WTC11 (cell line): Measurements from ENCODE around the gene HEYL.

Experiments used
- CREM ChIP-seq: sonication (generic); formaldehyde crosslinking; IDR thresholded peaks from 2 replicates; pipeline ENCODE4 v1.8.1; 2022; ENCODE audit warnings: mild to moderate bottlenecking, missing genetic modification reagents, moderate library complexity
- E2F1 ChIP-seq: sonication (generic); formaldehyde crosslinking; IDR thresholded peaks from 2 replicates; pipeline ENCODE4 v1.8.0; 2022; ENCODE audit warnings: mild to moderate bottlenecking, missing genetic modification reagents
- EMX1 ChIP-seq: fragments of 250-450 bp; sonication (Bioruptor Pico); IDR thresholded peaks from 2 replicates; pipeline ENCODE4 v1.8.0; 2021; ENCODE audit warnings: mild to moderate bottlenecking
- GABPB1 ChIP-seq: sonication (generic); formaldehyde crosslinking; IDR thresholded peaks from 2 replicates; pipeline ENCODE4 v1.8.1; 2023; ENCODE audit warnings: mild to moderate bottlenecking, missing genetic modification reagents
- TCF7 ChIP-seq: sonication (generic); formaldehyde crosslinking; IDR thresholded peaks from 2 replicates; pipeline ENCODE4 v1.8.0; 2022; ENCODE audit warnings: mild to moderate bottlenecking, low read depth, missing genetic modification reagents, moderate library complexity
- TEAD4 ChIP-seq: sonication (generic); formaldehyde crosslinking; IDR thresholded peaks from 2 replicates; pipeline ENCODE4 v1.8.0; 2022; ENCODE audit warnings: mild to moderate bottlenecking, missing genetic modification reagents
- TP53 ChIP-seq: sonication (generic); formaldehyde crosslinking; IDR thresholded peaks from 2 replicates; pipeline ENCODE4 v1.8.1; 2023; ENCODE audit warnings: mild to moderate bottlenecking, missing genetic modification reagents
- TF ChIP-seq, protein P1 (sequence below): sonication (generic); formaldehyde crosslinking; IDR thresholded peaks from 2 replicates; pipeline ENCODE4 v1.8.1; 2022; ENCODE audit warnings: mild to moderate bottlenecking, moderate library complexity, missing genetic modification reagents
- TF ChIP-seq, protein P2 (sequence below): fragments of 200-600 bp; IDR thresholded peaks from 2 replicates; pipeline ENCODE4 v1.8.0; 2022; ENCODE audit warnings: antibody characterized with exemption

DNA sequence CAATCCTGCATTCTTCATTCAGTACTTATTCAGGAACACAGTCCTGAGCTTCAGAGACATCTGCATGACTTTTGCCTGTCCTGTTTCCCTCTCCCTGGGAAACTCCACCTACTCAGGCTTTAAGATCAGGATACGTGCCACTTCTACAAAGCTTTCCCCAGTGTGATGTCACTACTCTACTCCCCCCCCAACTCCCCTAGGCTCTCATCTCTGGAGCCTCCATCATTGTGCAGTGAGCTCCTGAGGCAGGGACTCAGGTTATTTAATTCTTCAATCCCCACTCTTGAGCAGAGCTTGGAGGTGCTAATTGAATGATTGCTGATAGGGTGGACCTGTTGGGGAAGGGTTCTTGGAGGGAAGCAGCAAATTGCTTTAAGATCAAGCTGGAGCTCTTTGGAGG is 31.2 kb upstream of the HEYL start:
- TF ChIP-seq, protein P1, sequence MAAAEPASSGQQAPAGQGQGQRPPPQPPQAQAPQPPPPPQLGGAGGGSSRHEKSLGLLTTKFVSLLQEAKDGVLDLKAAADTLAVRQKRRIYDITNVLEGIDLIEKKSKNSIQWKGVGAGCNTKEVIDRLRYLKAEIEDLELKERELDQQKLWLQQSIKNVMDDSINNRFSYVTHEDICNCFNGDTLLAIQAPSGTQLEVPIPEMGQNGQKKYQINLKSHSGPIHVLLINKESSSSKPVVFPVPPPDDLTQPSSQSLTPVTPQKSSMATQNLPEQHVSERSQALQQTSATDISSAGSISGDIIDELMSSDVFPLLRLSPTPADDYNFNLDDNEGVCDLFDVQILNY (CRISPR knock-in tag): no peak
- TF ChIP-seq, protein P2, sequence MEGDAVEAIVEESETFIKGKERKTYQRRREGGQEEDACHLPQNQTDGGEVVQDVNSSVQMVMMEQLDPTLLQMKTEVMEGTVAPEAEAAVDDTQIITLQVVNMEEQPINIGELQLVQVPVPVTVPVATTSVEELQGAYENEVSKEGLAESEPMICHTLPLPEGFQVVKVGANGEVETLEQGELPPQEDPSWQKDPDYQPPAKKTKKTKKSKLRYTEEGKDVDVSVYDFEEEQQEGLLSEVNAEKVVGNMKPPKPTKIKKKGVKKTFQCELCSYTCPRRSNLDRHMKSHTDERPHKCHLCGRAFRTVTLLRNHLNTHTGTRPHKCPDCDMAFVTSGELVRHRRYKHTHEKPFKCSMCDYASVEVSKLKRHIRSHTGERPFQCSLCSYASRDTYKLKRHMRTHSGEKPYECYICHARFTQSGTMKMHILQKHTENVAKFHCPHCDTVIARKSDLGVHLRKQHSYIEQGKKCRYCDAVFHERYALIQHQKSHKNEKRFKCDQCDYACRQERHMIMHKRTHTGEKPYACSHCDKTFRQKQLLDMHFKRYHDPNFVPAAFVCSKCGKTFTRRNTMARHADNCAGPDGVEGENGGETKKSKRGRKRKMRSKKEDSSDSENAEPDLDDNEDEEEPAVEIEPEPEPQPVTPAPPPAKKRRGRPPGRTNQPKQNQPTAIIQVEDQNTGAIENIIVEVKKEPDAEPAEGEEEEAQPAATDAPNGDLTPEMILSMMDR: no peak
- TF ChIP-seq CREM (CRISPR knock-in tag) (no peak), TCF7 (no peak), TP53 (CRISPR knock-in tag) (no peak), TEAD4 (no peak), E2F1 (CRISPR knock-in tag) (no peak), GABPB1 (no peak), EMX1 (no peak)
